Measurements from ENCODE around the gene CARD14. TPM values are rescaled to one million over a fixed set of nuclear protein-coding genes. Genes with fewer than 3 reads are reported as not detected.

Gene CARD14
- total RNA-seq, 1 experiment from 2014 or later, result not detected

- H3K27ac ChIP-seq (ENCODE audit: low read length), result no peak overlapping the region
Observed at GRCh38 chr17:80151333-80151732, 18.5 kb upstream of the CARD14 start.

GRCh38 chr17:80152081-80152702 lies 17.6 kb upstream of the CARD14 start:
- in situ Hi-C loops (cut with HindIII; ENCODE audit: low pct_unique_long_range_greater_than_20kb, low sequenced_read_pairs), result no loop called here
- ChIA-PET POLR2A (no interaction called here), CTCF (interaction anchor here (0.6 kb wide), 1 partner anchor 45 kb away, joined by 3 read pairs; no protein-coding TSS in a partner anchor)
- Histone ChIP-seq H3K9me3 (ENCODE audit: control insufficient read depth, insufficient read depth, low read depth, low read length) (peaks cover 8% of the 10 kb centered on the region; the same call in 1 of the 2 replicates), H3K27me3 (ENCODE audit: control insufficient read depth, insufficient read depth, low read length) (no peaks in the 10 kb centered on the region), H3K27ac (ENCODE audit: low read length) (no peak overlapping the region), H3K36me3 (ENCODE audit: control insufficient read depth, insufficient read depth, low read length) (no peaks in the 10 kb centered on the region; the same call in 1 of the 2 replicates), H3K4me1 (ENCODE audit: control insufficient read depth, insufficient read depth, low read length) (no peaks in the 10 kb centered on the region), H3K4me3 (ENCODE audit: low read depth in 2 of 2, low read length in 2 of 2) (no peak overlapping the region)
- BruUV-seq (replicated peaks), result no TSS peak
- intact Hi-C loops (cut with micrococcal nuclease; ENCODE audit: unreplicated experiment), result no loop called here
- TF ChIP-seq TCF7L2 (IDR thresholded peaks at IDR 0.05; ENCODE audit: low read depth, low read length), result no peak
- TF ChIP-seq SIN3A (IDR thresholded peaks at IDR 0.05; ENCODE audit: borderline replicate concordance, insufficient read depth, low read depth, low read length), result no peak
- TF ChIP-seq REST (IDR thresholded peaks at IDR 0.05; ENCODE audit: insufficient read depth in 1 of 2, low read depth in 2 of 2, low read length in 1 of 2), result no peak
- no peak for TF ChIP-seq POLR2AphosphoS5 (IDR thresholded peaks at IDR 0.05; ENCODE audit: low read depth, low read length)
- TF ChIP-seq CTCF (IDR thresholded peaks at IDR 0.05), result no peak
- ATAC-seq (no peak), DNase-seq (ENCODE audit: low read depth, low spot score) (no peak)

More at GRCh38 chr17:80151333-80151732, 18.5 kb upstream of the CARD14 start:
- TF ChIP-seq CTCF (IDR thresholded peaks at IDR 0.05) (no peak), REST (IDR thresholded peaks at IDR 0.05; ENCODE audit: insufficient read depth in 1 of 2, low read depth in 2 of 2, low read length in 1 of 2) (no peak), TCF7L2 (IDR thresholded peaks at IDR 0.05; ENCODE audit: low read depth, low read length) (no peak), SIN3A (IDR thresholded peaks at IDR 0.05; ENCODE audit: borderline replicate concordance, insufficient read depth, low read depth, low read length) (no peak), POLR2AphosphoS5 (IDR thresholded peaks at IDR 0.05; ENCODE audit: low read depth, low read length) (no peak)
- BruUV-seq (replicated peaks), result no TSS peak
- in situ Hi-C loops (cut with HindIII; ENCODE audit: low pct_unique_long_range_greater_than_20kb, low sequenced_read_pairs), result no loop called here
- Histone ChIP-seq H3K27me3 (ENCODE audit: control insufficient read depth, insufficient read depth, low read length) (no peaks in the 10 kb centered on the region), H3K36me3 (ENCODE audit: control insufficient read depth, insufficient read depth, low read length) (no peaks in the 10 kb centered on the region; the same call in 1 of the 2 replicates), H3K4me1 (ENCODE audit: control insufficient read depth, insufficient read depth, low read length) (no peaks in the 10 kb centered on the region), H3K4me3 (ENCODE audit: low read depth in 2 of 2, low read length in 2 of 2) (no peak overlapping the region), H3K9me3 (ENCODE audit: control insufficient read depth, insufficient read depth, low read depth, low read length) (peaks cover 8% of the 10 kb centered on the region; the same call in 1 of the 2 replicates)
- ChIA-PET CTCF (interaction anchor here (0.6 kb wide), 1 partner anchor 46 kb away, joined by 3 read pairs; no protein-coding TSS in a partner anchor), POLR2A (interaction anchor here (0.5 kb wide), 1 partner anchor 48 kb away, joined by 11 read pairs; no protein-coding TSS in a partner anchor)
- intact Hi-C loops (cut with micrococcal nuclease; ENCODE audit: unreplicated experiment), result no loop called here
- no peak for DNase-seq (ENCODE audit: low read depth, low spot score)
- ATAC-seq, result no peak
